ENCODE results near the gene MEDAG.

- no peak for TF ChIP-seq CTCF (IDR thresholded peaks at IDR 0.05)
- TF ChIP-seq POLR2A (IDR thresholded peaks at IDR 0.05): no peak
- TF ChIP-seq POLR2AphosphoS5 (IDR thresholded peaks at IDR 0.05): no peak
- TF ChIP-seq EP300 (IDR thresholded peaks at IDR 0.05): no peak
Observed at GRCh38 chr13:30857018-30857417, 49.1 kb upstream of the MEDAG start.
